DMS153 treated with DMSO at 0.1 percent for 48 hours (cell line): ENCODE results near the gene KMO.

Source experiments
- DNase-seq: peaks from one replicate; lab custom pipeline; 2025; ENCODE audit not compliant: unreplicated experiment; lab: John Stamatoyannopoulos, UW

The KMO gene

DNA sequence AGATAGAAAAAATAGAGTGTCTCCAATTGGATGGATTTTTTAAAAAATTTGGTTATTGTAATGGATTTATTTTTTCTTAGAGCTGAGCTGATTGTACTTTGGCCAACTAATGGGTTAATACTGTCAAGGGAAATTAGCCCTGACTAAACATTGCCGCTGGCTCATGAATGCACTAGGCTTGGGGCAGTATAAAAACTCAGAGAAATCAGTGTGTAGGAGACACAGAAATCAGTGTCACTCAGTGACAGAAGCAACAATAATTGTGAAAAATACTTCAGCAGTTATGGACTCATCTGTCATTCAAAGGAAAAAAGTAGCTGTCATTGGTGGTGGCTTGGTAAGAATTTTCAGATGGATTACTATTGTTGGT, at the start of gene KMO:
Gene KMO (plus strand): TSS at position 217 of the 370 bp plus-strand sequence. CDS start 67 bp downstream, at position 284.
- peak; percentile 43 for DNase-seq

GRCh38 chr1:241482761-241483250, 49.4 kb upstream of the KMO start:
- no peak for DNase-seq

DNA sequence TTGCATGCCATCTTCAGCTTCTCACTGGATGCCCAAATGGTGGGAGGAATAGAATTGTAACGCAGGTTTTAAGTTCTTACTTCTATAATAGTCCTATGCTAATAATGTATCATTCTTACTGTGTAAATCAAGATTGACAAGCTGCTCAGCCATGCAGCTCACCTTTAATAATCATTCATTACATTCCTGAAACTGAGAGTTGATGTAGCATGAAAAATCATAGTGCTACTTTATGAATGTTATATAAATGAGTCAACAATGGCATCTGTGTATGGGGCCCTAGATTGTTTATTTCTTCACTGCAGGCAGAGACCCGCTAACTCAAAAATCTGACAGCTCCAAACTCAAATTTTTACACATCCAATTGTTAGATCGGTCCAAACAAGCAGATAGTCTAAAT, 47.0 kb upstream of the KMO start:
- DNase-seq = no peak

- peak; percentile 85 for DNase-seq
These were observed 46.6 kb upstream of the KMO start for GRCh38 chr1:241485554-241485992.

- no peak for DNase-seq
These were observed 43.4 kb upstream of the KMO start for GRCh38 chr1:241488739-241489138.

DNA sequence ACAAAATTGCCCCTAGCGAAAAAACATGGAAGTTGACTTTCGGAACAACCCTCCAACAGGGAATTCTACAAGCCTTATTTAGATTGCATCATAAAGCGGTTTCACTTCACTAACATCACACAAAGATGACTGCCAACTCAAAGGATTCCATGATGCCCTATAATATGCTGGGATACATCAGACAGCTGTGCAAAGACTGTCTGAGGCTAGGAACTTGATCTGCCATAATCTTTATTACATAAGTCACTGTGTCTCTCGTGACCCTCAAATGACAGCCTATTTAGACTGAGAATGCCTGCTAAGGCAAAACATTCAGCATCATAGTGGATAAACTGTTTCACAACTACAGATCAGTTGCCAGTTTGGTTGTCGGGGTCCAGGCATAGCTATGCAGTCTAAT, 36.4 kb upstream of the KMO start:
- no peak for DNase-seq

DNA sequence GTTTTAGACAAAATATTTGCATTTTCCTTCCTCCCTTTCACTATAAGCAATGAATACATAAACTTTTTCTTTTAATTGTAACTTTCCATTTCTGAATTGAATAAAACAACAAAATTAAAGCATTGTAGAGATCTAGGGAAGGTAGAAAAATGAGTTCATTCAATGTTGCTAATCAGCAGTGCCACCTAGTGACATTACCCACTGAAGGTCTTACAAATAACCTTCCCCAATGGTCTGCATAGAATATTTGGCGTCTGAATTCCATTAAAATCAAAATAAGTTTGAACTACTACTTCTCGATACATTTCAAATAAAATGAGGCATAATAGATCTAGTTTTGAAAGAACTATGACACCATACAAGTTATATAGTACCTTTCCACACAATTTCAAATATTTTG, 32.3 kb upstream of the KMO start:
- DNase-seq = peak; percentile 63

GRCh38 chr1:241503444-241503843, 28.7 kb upstream of the KMO start:
- DNase-seq = no peak

DNA sequence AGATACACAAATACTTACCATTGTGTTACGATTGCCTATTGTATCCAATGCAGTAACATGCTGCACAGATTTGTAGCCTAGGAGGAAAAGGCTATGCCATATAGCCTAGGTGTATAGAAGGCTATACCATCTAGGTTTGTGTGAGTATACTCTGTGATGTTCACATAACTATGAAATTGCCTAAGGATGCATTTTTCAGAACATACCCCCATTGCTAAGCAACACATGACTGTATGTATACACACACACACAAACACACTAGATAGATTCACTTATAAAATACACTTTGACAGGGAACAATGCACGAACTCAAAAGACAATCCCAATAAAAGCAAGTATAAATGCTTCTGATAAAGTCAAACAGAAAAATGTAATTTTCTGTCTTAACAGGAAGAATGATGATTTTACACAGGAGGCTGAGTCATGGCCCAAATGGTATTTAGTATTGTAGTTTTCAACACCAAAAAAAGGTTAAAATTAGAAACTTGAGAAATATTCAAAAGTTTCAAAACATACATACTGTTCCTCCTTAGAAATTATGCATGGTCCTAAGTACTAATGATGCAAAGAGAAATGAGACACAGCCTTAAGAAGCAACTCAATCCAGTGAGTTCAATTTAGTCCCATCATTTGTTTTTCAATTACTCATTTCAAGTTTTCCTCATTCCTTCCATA, 24.9 kb upstream of the KMO start:
- no peak for DNase-seq

DNA sequence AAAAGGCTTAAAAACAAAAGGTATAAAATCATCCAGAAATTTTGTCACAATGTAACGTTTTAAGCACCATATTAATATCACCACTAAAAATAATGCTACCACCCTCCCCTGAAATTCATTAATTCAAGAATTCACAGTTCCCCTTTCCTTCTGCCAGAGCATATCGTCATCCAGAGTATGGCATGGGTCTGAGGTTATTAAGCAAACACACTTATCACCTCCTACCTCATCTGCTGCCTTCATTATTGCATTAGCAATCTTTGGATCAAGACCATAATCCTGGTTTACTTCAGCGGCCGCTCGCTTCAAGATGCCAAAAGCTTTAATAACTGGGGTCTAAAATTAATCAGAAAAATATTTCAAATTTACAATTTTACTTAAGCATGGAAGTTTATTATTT, 18.8 kb upstream of the KMO start:
- DNase-seq = no peak

- DNase-seq = no peak
These were observed 13.5 kb upstream of the KMO start for GRCh38 chr1:241518476-241519307.

DNA sequence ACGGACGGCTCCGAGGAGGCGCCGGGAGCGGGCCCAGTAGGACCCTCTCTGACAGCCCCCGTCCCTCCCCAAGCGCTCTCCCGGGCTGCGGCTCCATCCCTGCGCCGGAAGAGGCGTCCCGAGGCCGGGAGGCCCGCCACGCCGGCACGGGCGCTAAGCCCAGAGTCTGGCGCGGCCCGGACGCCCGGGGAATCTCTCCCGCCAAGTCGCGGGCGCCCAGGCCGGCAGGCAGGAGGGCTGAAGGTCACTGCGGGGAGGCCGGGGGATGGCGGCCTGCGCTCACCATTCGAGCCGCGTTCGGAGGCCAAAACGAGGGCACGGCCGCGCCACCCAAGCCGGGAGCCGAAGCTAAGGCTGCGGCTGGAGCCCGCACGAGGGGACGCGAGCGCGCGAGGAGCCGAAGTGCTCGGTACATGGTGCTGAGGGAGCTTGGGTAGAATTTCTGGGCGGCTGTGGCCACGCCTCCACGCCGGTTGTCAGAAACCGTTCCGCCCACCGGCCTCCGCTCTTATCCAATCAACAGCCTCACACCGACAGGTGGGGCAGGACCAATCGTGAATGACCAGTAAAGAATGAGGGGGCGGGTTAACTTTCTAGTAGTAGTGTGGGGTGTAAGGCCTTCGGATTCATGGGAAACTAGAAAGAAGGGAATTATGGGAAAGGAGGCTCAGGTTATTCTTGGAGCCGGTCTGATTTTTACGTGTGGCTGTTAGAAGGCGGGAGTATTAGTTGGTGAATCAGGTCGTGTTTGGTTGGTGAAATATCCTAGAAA, 12.7 kb upstream of the KMO start, which contains the start of gene FH:
Gene FH (minus strand): TSS at position 448 of the 772 bp plus-strand sequence. CDS start 33 bp downstream, at position 415.
- peak; percentile 100 for DNase-seq

- no peak for DNase-seq
These were observed 12.1 kb upstream of the KMO start for GRCh38 chr1:241520080-241520465.

GRCh38 chr1:241521718-241522117, 10.5 kb upstream of the KMO start:
- DNase-seq = no peak

GRCh38 chr1:241525026-241525425, 7.2 kb upstream of the KMO start:
- DNase-seq = no peak

DNA sequence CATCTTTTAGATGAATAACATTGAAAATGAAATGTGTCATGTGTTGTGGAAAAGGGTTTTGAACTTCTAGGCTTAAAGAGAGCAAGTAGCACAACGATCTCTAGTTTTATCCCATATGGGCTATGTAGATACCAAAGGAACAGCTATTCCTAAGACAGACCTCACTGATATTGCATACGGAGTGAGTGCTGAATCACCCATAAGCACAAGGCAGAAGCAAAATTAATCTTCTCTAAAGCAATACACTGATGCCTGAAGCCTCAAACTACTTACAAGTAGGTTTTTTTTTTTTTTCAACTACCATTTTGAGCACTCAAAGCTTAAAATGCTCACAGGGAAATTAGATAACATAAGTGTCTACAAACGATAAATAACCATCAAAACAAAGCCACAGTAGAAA, 5.0 kb upstream of the KMO start:
- DNase-seq = no peak

DNA sequence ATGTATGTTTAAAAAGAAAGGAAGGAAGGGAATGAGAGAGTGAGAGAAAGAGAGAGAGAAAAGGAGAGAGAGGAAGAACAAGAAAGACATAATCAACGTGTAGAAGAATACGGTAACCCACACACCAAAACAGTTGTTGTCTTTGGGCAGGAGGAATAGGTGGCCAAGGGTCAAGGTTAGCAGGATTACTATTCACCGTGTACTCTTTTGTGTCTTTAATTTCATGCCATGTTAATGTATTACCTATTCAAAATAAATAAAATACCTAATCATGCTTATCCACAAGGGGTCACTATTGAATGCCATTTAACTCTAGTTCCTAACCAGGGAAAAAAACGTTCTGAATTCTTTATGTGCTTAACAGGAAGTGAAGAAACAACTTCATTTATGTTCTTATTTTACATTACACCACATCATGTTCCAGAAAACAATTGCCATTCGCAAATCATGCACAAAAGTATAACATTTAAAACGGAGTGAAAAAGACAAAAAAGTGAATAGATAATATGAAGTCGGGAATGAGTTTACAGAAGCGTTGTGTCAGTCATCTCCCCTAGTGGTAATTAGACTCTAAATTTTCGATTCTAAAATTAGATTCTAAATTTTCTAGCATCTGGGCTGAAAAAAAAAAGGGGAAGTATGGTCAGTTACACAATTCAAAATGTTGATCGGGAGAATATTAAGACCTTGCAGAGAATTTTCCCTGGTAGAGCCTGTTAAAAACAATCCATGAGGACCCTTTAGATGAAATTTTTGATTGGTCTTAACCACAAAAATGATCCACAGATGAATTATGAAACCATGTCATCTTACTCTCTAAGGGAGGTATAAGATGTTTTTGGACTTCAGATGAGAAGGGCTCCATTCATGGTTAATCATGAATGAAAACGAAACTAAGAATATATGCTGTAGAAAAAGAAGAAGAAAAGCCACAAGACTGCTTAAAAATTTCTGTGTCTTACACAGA, 700 bp upstream of the KMO start:
- peak; percentile 88 for DNase-seq

DNA sequence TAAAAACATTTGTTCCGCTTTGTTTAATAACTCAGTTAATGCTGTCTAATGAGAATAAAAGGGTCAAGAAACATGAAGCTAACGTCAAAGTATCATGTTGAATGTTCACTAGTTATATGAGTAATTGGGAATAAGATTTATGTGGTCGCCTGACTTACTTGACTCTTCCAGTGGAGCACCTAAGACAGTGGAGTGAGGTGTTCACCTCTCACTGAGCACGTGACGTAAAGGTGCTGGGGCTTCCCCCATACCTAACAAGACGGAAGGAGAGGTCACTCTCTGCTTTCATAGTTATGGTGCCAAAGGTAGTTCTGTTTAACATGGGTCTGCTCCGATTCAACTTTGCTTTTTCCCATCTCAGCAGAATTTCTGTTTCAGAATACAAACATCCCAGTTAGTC, 686 bp downstream of the KMO start:
- no peak for DNase-seq

DNA sequence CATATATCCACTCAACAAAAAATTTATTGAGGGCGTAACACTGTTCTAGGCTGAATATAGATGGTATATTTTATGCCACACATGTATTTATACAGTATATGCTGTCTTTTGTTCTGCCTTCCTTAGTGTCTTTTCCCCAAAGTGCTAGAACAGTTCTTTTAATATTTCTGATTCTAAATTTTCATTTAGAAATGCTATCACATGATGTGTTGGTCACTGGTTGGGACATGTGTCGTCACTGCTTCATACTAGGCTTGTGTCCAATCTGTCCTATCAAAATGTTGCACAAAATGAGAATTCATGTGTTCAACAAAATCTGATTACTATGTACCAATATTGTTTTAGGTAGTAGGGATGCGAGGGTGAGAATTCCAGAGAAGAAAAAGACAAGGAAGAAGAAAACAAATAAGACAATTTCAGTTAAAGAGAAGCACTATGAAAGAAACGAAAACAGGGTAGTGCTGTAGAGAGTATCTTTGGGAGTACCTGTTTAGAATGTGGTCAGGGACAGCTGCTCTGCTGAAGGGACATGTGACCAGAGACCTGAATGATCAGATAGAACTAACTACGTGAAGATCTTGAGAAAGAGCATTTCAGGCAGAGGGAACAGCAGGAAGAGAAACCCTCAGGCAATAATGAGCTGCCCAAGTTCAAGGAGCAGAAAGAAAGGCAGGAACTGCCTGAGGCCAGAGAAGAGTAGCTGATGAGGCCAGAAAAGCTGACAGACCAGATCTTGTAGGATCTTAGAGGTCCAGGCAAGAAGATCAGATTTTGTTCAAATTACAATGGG, 1.3 kb downstream of the KMO start:
- no peak for DNase-seq

DNA sequence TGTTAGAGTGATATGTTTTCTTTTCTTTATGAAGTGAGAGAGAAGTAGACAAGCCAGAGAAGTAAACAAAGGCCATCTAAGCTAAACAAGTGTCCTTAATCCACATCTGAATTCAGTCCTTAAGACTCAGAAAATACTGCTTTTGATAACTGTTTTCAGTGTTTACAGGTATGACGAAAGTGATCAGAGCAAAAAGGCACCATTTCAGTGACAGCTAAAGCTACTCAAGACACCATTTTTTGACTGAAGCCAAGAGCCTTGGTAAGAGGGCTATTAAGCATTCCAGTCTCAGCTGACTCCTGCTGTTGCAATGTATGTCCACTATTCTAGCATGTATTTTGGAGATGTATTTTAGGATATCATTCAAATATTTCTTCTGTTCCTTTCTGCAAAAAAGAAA, 4.1 kb downstream of the KMO start:
- no peak for DNase-seq
